ENCODE measurements around the gene ARMC3.
A peak's percentile ranks its signal among the peaks of the same experiment; 100 is the strongest.

The ARMC3 gene

GRCh38 chr10:22931948-22932347 is 4.1 kb downstream of the ARMC3 start:
- DNase-seq: no peak

- no peak for DNase-seq
These were observed 4.9 kb downstream of the ARMC3 start for GRCh38 chr10:22932626-22933370.

- no peak for DNase-seq
These were observed 6.9 kb downstream of the ARMC3 start for GRCh38 chr10:22934726-22935125.

- DNase-seq: no peak
These were observed 14.6 kb downstream of the ARMC3 start for GRCh38 chr10:22942437-22942836.

- no peak for DNase-seq
These were observed 18.3 kb downstream of the ARMC3 start for GRCh38 chr10:22945934-22946673.

GRCh38 chr10:22954970-22955369 is 27.1 kb downstream of the ARMC3 start:
- DNase-seq: no peak

GRCh38 chr10:22958338-22958737 is 30.5 kb downstream of the ARMC3 start:
- no peak for DNase-seq

- no peak for DNase-seq
These were observed 31.4 kb downstream of the ARMC3 start for GRCh38 chr10:22959292-22959691.

- no peak for DNase-seq
These were observed 32.1 kb downstream of the ARMC3 start for GRCh38 chr10:22959950-22960349.

- no peak for DNase-seq
These were observed 35.0 kb downstream of the ARMC3 start for GRCh38 chr10:22962817-22963216.

GRCh38 chr10:22969704-22970103 is 41.9 kb downstream of the ARMC3 start:
- no peak for DNase-seq

GRCh38 chr10:22976534-22976933 is 48.7 kb downstream of the ARMC3 start:
- DNase-seq: no peak

- no peak for DNase-seq
These were observed 49.9 kb downstream of the ARMC3 start for GRCh38 chr10:22977751-22978150.

GRCh38 chr10:22978287-22978686 is 50.4 kb downstream of the ARMC3 start:
- no peak for DNase-seq

GRCh38 chr10:22978918-22979317 is 51.1 kb downstream of the ARMC3 start:
- DNase-seq: no peak

GRCh38 chr10:22980822-22981221 is 53.0 kb downstream of the ARMC3 start:
- no peak for DNase-seq

GRCh38 chr10:22984066-22984465 is 56.2 kb downstream of the ARMC3 start:
- DNase-seq: no peak

- peak; percentile 43 for DNase-seq
These were observed 59.1 kb downstream of the ARMC3 start for GRCh38 chr10:22986771-22987542.

GRCh38 chr10:22988581-22989360 is 60.9 kb downstream of the ARMC3 start:
- DNase-seq: peak; percentile 85

GRCh38 chr10:22990443-22990842 is 62.6 kb downstream of the ARMC3 start:
- DNase-seq: no peak

- peak; percentile 28 for DNase-seq
These were observed 64.2 kb downstream of the ARMC3 start for GRCh38 chr10:22992075-22992474.

GRCh38 chr10:22992621-22993020 is 64.8 kb downstream of the ARMC3 start:
- DNase-seq: no peak

GRCh38 chr10:22993314-22993713 is 65.5 kb downstream of the ARMC3 start:
- DNase-seq: no peak

Measured in CD4-positive, alpha-beta T cell treated with Interleukin-17A for 1 hour (primary cell).